Activated CD4-positive, alpha-beta T cell treated with anti-CD3 and anti-CD28 coated beads, Interleukin-2, amount 10 ng/mL, durations not matched to agents 7 days and 5 days (primary cell): ENCODE results near the gene ZMAT5. TPM values are rescaled to one million over a fixed set of nuclear protein-coding genes. Genes with fewer than 3 reads are reported as not detected.

ENCODE experiments used
- CTCF ChIA-PET: fragments of 350-600 bp; sonication (Branson Sonifier 250); formaldehyde crosslinking; loops from one replicate; lab custom pipeline; 2021; ENCODE audit warnings: antibody characterized with exemption; lab: Charles Lee
- POLR2A ChIA-PET: fragments of 350-600 bp; sonication (Branson Sonifier 250); formaldehyde crosslinking; loops from one replicate; lab custom pipeline; 2021; ENCODE audit warnings: antibody characterized with exemption; lab: Charles Lee
- DNase-seq: peaks from one replicate; pipeline ENCODE4 v3.0.0-alpha.2; 2020
- H3K27ac Mint-ChIP-seq: one replicate; pipeline ENCODE4 v1.8.0; 2021; ENCODE audit warnings: mild to moderate bottlenecking, moderate library complexity, mixed read lengths
- H3K27me3 Mint-ChIP-seq: one replicate; pipeline ENCODE4 v1.8.0; 2021; ENCODE audit warnings: mixed read lengths
- H3K36me3 Mint-ChIP-seq: one replicate; pipeline ENCODE4 v1.8.0; 2021; ENCODE audit warnings: low read depth, mixed read lengths
- H3K4me1 Mint-ChIP-seq: one replicate; pipeline ENCODE4 v1.8.0; 2021; ENCODE audit warnings: mixed read lengths
- H3K4me3 Mint-ChIP-seq: one replicate; pipeline ENCODE4 v1.8.0; 2021; ENCODE audit warnings: mild to moderate bottlenecking, moderate library complexity, mixed read lengths
- H3K9me3 Mint-ChIP-seq: one replicate; pipeline ENCODE4 v1.8.0; 2021; ENCODE audit warnings: mixed read lengths
- total RNA-seq, 2 experiments: library from RNA; stranded (reverse); gene quantifications; one replicate each; pipeline ENCODE4 v1.2.3, GENCODE V29; 2021

Gene ZMAT5
- total RNA-seq, 2 experiments from 2014 or later: 19.3 to 21.0 TPM

DNA sequence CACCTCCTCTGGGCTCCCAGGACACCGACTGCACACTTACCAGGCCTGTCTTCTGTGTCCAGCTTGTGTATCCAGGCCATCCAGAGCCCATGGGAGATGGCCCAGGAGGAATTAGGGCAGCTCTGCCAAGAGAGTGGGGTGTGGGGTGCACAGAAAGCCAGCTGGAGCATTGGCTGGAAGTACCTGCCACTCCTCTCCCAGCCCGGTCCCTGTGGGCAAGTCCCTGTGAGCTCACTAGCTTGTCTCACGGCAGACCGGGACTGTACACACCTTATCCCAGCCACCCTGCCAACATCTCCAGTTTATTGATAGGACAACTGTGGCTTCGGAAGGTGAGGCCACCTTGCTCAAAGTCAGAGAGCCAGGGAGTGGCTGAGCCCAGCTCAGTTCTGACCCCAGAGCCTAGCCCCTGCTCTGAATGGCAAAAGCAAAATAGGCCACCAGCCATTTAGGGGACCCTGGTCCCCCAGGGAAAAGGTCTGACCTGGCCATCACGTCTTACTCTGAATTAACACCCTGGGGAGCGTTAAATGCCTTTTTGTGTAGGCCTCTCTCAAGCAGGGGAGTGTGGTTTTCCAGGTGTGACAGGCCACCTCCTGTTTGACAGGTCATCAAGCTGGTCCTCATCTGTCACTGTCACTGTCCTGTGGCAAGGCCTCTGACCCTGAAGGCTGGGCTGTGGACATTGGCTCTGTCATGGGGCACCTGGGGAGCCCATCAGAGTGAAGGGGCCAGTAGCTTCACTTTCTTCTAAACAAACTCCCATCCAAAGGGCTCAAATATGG lies 15.4 kb upstream of the ZMAT5 start:
- H3K27ac Mint-ChIP-seq: no peak overlapping the region
- H3K4me3 Mint-ChIP-seq: no peak overlapping the region
- H3K9me3 Mint-ChIP-seq: no peaks in the 10 kb centered on the region
- ChIA-PET POLR2A (no interaction called here), CTCF (interaction anchor here (0.5 to 1.7 kb wide), 2 partner anchors 14 to 31 kb away, joined by 3 to 4 read pairs; no protein-coding TSS in a partner anchor)
- H3K36me3 Mint-ChIP-seq: peaks cover 2% of the 10 kb centered on the region
- no peaks in the 10 kb centered on the region for H3K27me3 Mint-ChIP-seq
- H3K4me1 Mint-ChIP-seq: no peaks in the 10 kb centered on the region
- no peak for DNase-seq

DNA sequence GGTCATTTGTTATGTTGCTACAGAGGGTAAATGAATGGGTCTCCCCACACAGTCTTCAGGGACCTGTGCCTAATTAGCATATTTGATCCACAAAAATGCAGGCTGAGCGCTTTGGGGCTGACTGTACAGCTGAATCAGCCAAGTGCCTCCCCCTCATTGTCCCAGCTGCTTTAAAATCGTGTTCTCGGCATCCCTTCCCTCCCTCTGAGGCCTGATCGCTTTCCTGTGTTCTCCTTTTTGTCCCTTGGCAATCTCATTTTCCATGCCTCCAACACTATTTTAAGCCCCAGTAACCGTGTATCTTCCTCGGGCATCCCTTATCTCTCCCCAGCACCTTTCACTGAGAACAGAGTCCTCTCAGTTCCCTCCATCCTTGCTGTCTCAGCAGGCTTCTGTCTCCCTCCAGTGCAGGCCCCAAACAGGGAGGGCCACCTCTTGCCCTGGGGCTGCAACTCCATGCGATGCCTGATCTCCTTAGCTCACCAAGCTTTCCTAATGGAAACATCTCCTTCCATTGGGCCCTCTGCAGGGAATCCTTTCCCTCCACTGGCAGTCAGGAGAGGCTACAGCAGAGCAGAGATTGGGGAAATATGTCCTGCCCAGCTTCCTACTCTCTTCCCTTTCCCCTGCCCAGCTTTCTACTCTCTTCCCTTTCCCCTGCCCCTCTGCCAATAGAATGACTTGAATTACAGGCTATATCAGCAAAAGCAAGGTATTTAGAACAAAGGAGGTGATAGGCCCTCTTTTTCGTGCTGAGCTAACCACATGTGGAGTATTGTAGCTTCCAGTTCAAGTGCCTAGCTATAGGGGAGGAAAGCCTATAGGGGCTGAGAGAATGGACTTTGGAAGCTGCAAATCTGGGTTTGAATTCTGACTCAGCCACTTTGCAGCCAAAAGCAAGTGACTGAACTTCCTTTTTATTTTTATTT lies 14.2 kb upstream of the ZMAT5 start:
- no peak overlapping the region for H3K27ac Mint-ChIP-seq
- DNase-seq: no peak
- ChIA-PET POLR2A (interaction anchor here (0.6 kb wide), 1 partner anchor 158 kb away, joined by 3 read pairs; no protein-coding TSS in a partner anchor), CTCF (interaction anchor here (0.5 to 1.7 kb wide), 2 partner anchors 15 to 30 kb away, joined by 3 to 4 read pairs; no protein-coding TSS in a partner anchor)
- H3K4me1 Mint-ChIP-seq: no peaks in the 10 kb centered on the region
- no peaks in the 10 kb centered on the region for H3K36me3 Mint-ChIP-seq
- H3K4me3 Mint-ChIP-seq: no peak overlapping the region
- H3K27me3 Mint-ChIP-seq: no peaks in the 10 kb centered on the region
- no peaks in the 10 kb centered on the region for H3K9me3 Mint-ChIP-seq

DNA sequence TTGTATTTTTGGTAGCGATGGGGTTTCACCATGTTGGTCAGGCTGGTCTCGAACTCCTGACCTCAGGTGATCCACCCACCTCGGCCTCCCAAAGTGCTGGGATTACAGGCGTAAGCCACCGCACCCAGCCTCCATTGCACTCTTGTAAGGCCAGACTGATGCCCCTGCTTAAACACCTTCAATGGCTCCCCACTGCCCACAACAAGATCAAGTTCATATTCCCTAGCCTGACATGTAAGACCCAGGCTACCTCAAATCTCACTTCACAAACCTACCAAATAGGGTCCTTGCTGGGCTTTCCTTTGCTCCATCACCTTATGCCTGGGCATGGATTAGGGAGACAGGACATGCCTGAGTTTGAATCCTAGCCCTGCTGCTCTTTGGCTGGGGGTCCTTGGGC lies 13.4 kb upstream of the ZMAT5 start:
- Mint-ChIP-seq H3K4me1 (no peaks in the 10 kb centered on the region), H3K4me3 (no peak overlapping the region), H3K27me3 (no peaks in the 10 kb centered on the region), H3K9me3 (no peaks in the 10 kb centered on the region), H3K36me3 (no peaks in the 10 kb centered on the region), H3K27ac (no peak overlapping the region)
- no peak for DNase-seq
- CTCF ChIA-PET: no interaction called here
- POLR2A ChIA-PET: no interaction called here

DNA sequence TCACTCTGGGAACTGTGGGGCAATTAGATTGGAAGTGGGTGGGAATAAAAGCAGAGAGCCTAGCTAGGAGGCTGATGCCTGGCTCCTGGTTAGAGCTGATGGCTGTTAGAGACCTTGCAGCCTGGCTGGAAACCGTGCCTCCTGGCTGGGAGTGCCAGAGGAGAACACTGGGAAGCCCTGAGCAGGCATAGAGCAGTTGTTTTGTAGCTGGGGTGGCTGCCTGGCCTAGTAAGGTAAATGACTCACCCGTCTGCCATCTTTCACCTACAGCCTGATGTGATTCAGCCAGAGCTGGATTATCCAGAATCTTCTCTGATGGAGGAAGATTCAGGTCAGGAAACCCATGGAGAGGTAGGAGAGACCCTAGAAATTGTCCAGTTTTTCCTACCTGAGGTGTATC lies 6.4 kb upstream of the ZMAT5 start:
- H3K9me3 Mint-ChIP-seq: no peaks in the 10 kb centered on the region
- ChIA-PET POLR2A (no interaction called here), CTCF (interaction anchor here (0.5 to 0.7 kb wide), 4 partner anchors 19 to 409 kb away, joined by 3 to 4 read pairs (median 3); no protein-coding TSS in a partner anchor)
- H3K27ac Mint-ChIP-seq: no peak overlapping the region
- peaks cover 7% of the 10 kb centered on the region for H3K4me1 Mint-ChIP-seq
- DNase-seq: no peak
- no peak overlapping the region for H3K4me3 Mint-ChIP-seq
- no peaks in the 10 kb centered on the region for H3K27me3 Mint-ChIP-seq
- peaks cover 20% of the 10 kb centered on the region for H3K36me3 Mint-ChIP-seq

DNA sequence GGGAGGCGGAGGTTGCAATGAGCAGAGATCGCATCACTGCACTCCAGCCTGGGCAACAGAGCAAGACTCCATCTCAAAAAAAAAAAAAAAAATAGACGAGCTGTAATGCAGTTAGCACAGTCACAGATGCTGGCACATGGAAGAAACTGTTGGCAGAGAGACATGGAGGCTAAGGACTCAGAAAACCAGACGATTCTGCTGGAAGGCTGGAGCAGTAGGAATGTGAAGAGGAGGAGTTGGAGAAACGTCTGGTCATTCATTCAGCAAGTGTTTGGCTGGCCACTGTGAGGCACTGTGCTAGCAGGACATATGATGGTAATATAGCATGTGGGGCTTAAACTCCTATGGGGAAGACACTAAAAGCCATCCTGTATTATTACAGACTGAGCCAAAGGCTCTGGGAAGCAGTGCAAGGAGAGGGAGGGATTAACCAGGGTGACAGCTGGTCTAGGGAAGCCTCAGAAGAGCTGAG lies 5.4 kb upstream of the ZMAT5 start:
- DNase-seq: no peak
- ChIA-PET CTCF (interaction anchor here (0.7 kb wide), 1 partner anchor 18 kb away, joined by 4 read pairs; no protein-coding TSS in a partner anchor), POLR2A (no interaction called here)
- Mint-ChIP-seq H3K4me1 (peaks cover 14% of the 10 kb centered on the region), H3K9me3 (no peaks in the 10 kb centered on the region), H3K4me3 (no peak overlapping the region), H3K27ac (no peak overlapping the region), H3K36me3 (peaks cover 25% of the 10 kb centered on the region), H3K27me3 (no peaks in the 10 kb centered on the region)

DNA sequence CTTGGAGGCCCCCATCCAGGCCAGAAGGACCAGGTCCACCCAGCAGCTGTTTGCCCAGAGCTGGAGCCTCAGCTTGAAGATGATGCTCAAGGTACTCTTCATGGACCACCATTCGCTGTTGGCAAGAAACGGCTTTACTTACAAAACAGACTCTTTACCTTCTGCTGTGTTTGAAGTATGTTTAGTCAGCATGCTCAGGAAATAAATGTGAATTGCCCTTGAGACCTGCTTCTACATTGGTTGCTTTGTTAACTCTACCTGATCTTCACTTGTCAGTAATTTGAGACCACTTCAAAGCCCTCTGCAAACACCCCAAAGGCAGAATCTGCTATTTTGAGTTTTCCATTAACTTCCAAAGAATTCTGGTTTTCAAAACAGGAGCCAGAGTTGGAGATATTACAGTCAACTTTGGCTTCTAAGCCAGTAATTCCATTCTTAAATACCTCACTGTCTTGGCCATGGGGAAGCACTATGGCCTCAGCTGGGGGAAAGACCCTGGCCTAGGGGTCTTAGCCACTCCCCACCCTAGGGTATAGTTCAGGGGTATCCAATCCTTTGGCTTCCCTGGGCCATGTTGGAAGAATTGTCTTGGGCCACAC lies 3.0 kb upstream of the ZMAT5 start:
- ChIA-PET CTCF (interaction anchor here (0.6 to 1.3 kb wide), 3 partner anchors 9 to 464 kb away, joined by 3 read pairs; no protein-coding TSS in a partner anchor), POLR2A (no interaction called here)
- Mint-ChIP-seq H3K36me3 (peaks cover 25% of the 10 kb centered on the region), H3K27me3 (no peaks in the 10 kb centered on the region), H3K9me3 (no peaks in the 10 kb centered on the region), H3K4me1 (peaks cover 25% of the 10 kb centered on the region), H3K27ac (no peak overlapping the region), H3K4me3 (no peak overlapping the region)
- no peak for DNase-seq

DNA sequence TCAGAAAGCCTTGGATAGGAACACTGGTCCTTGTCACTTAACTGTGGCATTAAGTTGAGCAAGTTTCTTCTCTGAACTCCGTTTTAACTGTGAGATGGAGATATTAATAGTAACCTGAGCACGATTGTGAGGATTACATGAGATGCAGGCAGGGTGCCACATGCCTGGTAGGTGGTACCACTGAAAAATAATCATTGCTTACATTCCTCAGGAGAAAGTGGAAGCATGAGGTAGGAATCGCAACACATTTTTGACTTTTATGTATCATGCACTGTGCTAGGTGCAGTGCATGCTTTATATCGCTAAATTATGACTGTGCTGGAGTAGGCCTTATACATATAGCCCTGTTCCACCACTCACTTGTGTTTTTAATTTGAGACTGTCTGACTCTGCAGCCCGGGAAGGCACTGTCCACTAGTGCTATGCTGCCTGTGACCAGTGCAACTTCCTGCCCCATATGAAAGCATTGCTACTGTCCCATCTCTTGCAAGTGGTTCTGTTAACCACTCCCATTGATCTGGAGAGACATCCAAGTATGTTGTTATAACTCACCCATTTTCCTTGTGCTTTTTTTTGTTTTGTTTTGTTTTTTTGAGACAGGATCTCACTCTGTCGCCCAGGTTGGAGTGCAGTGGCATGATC lies 1.4 kb upstream of the ZMAT5 start:
- CTCF ChIA-PET: no interaction called here

DNA sequence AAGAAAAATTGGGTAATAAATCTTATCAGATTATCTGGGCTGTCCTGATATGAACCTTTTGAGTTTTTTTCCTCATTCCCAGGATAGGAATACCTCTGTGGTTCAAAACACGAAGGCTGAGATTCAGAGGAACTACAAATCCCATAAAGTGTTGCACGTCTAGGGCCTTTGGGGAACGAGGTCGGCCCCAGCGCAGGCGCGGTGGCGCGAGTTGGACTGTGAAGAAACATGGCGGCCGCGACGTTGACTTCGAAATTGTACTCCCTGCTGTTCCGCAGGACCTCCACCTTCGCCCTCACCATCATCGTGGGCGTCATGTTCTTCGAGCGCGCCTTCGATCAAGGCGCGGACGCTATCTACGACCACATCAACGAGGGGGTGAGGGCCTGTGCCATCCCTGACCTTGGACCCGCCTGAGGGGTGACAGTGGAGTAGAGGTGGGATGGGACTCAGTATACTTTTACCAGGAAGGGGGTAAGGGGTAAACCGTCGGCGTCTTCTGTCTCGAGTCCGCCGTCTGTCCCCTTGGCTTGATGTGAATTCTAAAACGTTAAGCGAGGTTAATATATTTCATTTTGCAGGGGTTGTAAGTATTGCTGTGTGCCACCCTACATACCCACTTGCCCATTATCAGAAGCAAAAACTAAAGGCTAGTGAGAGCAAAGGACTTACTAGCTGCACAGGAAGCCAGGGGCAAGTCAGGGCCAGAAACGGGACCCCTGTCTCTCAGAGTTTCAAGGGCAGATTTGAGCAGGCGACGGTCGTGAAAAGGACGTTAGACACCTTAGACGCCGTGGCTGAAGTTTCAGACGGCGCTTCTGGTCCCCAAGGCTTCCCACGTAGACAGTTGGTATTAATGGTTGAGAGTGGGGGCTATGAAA lies 604 bp upstream of the ZMAT5 start, which contains the start of gene UQCR10:
Gene UQCR10 (plus strand): TSS at position 199 of the 881 bp plus-strand sequence. CDS start 30 bp downstream, at position 229.
- peak; percentile 95 for DNase-seq
- no peaks in the 10 kb centered on the region for H3K9me3 Mint-ChIP-seq
- POLR2A ChIA-PET: no interaction called here
- no peaks in the 10 kb centered on the region for H3K27me3 Mint-ChIP-seq
- CTCF ChIA-PET: interaction anchor here (0.7 to 1.1 kb wide), 2 partner anchors 8 to 13 kb away, joined by 3 to 5 read pairs; no protein-coding TSS in a partner anchor
- H3K27ac Mint-ChIP-seq: peak within 1 kb of the TSS; percentile 93
- H3K4me1 Mint-ChIP-seq: peaks cover 30% of the 10 kb centered on the region
- peak within 1 kb of the TSS; percentile 97 for H3K4me3 Mint-ChIP-seq
- peaks cover 25% of the 10 kb centered on the region for H3K36me3 Mint-ChIP-seq

More for the DNA sequence above, 1.4 kb upstream of the ZMAT5 start:
- H3K36me3 Mint-ChIP-seq: peaks cover 25% of the 10 kb centered on the region
- POLR2A ChIA-PET: no interaction called here
- no peaks in the 10 kb centered on the region for H3K9me3 Mint-ChIP-seq
- H3K4me1 Mint-ChIP-seq: peaks cover 30% of the 10 kb centered on the region
- no peak for DNase-seq
- H3K27ac Mint-ChIP-seq: peak overlapping the region; percentile 93
- H3K27me3 Mint-ChIP-seq: no peaks in the 10 kb centered on the region
- peak overlapping the region; percentile 97 for H3K4me3 Mint-ChIP-seq

DNA sequence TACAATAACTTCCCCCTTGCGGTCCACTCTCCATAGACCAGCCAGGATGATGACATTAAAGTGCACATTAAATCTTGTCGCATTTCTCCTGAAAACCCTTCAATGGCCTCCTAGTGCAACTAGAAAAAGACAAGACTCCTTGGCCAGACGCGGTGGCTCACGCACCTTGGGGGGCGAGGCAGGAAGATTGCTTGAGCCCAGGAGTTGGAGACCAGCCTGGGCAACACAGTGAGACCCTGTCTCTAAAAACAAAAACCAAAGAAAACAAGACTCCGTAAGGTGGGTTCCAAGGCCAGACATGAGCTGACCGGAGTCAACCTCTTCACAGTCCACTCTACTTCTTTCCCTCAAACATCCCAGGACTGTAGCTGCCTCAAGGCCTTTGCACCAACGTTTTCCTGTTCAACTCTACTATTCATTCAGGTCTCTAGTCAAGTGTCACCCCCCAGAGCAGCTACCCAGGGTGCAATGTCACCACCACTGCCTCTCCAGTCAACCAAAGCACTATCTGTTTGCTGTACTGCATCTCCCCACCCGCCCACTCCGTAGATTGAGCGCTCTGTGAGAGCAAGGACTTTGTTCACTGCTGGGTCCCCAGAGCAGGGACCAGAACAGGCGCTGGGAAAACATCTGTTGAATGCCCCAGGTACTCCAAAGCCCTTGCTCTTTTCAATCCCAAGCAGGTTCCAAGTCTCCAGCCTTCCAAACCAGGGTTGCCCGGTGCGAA lies 739 bp downstream of the ZMAT5 start:
- DNase-seq: peak; percentile 32
- no peaks in the 10 kb centered on the region for H3K27me3 Mint-ChIP-seq
- H3K4me3 Mint-ChIP-seq: peak overlapping the region; percentile 97
- POLR2A ChIA-PET: no interaction called here
- peaks cover 23% of the 10 kb centered on the region for H3K36me3 Mint-ChIP-seq
- peak overlapping the region; percentile 93 for H3K27ac Mint-ChIP-seq
- H3K4me1 Mint-ChIP-seq: peaks cover 30% of the 10 kb centered on the region
- no peaks in the 10 kb centered on the region for H3K9me3 Mint-ChIP-seq
- CTCF ChIA-PET: interaction anchor here (0.7 to 1.1 kb wide), 2 partner anchors 10 to 12 kb away, joined by 3 to 5 read pairs; no protein-coding TSS in a partner anchor

DNA sequence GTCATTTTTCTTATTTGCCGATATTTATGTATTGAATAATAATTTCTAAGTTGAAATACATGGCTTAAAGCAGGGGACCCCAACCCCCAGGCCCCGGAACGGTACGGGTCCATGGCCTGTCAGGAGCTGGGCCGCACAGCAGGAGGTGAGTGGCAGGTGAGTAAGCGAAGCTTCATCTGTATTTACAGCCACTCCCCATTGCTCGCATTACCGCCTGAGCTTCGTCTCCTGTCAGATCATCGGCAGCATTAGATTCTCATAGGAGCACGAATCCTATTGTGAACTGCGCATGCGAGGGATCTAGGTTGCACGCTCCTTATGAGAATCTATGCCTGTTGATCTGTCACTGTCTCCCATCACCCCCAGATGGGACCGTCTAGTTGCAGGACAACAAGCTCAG lies 4.5 kb downstream of the ZMAT5 start:
- no peaks in the 10 kb centered on the region for H3K9me3 Mint-ChIP-seq
- no peaks in the 10 kb centered on the region for H3K27me3 Mint-ChIP-seq
- no peak for DNase-seq
- peaks cover 16% of the 10 kb centered on the region for H3K4me1 Mint-ChIP-seq
- POLR2A ChIA-PET: no interaction called here
- no peak overlapping the region for H3K27ac Mint-ChIP-seq
- H3K4me3 Mint-ChIP-seq: no peak overlapping the region
- H3K36me3 Mint-ChIP-seq: no peaks in the 10 kb centered on the region
- CTCF ChIA-PET: interaction anchor here (0.6 kb wide), 1 partner anchor 1553 kb away, joined by 3 read pairs; no protein-coding TSS in a partner anchor
